HG03025 (cell line): ENCODE measurements around the gene PUS1.

Experiments used
- ATAC-seq: cut with Tn5 transposase; IDR thresholded peaks from one replicate; pipeline ENCODE4 v1.9.1; 2021; ENCODE audit warnings: mild to moderate bottlenecking, moderate library complexity; ENCODE audit not compliant: unreplicated experiment, low FRiP score

Gene PUS1

GRCh38 chr12:131902332-131903241, 26.5 kb upstream of the PUS1 start:
- no peak for ATAC-seq

GRCh38 chr12:131903270-131904255, 25.5 kb upstream of the PUS1 start:
- no peak for ATAC-seq

GRCh38 chr12:131904346-131904745, 24.7 kb upstream of the PUS1 start:
- no peak for ATAC-seq

- ATAC-seq = no peak
Observed at GRCh38 chr12:131905081-131905629, 23.9 kb upstream of the PUS1 start.

GRCh38 chr12:131905630-131906091, 23.4 kb upstream of the PUS1 start:
- no peak for ATAC-seq

GRCh38 chr12:131907379-131908091, 21.5 kb upstream of the PUS1 start:
- ATAC-seq = no peak

GRCh38 chr12:131908092-131909080, 20.7 kb upstream of the PUS1 start:
- ATAC-seq = no peak

- ATAC-seq = no peak
Observed at GRCh38 chr12:131909081-131909751, 19.9 kb upstream of the PUS1 start.

GRCh38 chr12:131909752-131910219, 19.3 kb upstream of the PUS1 start:
- ATAC-seq = no peak

- ATAC-seq = no peak
Observed at GRCh38 chr12:131910302-131911027, 18.6 kb upstream of the PUS1 start.

GRCh38 chr12:131911028-131911650, 17.9 kb upstream of the PUS1 start:
- no peak for ATAC-seq

- no peak for ATAC-seq
Observed at GRCh38 chr12:131911851-131912477, 17.1 kb upstream of the PUS1 start.

GRCh38 chr12:131912518-131913274, 16.4 kb upstream of the PUS1 start:
- ATAC-seq = no peak

- ATAC-seq = no peak
Observed at GRCh38 chr12:131913666-131914065, 15.4 kb upstream of the PUS1 start.

GRCh38 chr12:131914179-131914702, 14.8 kb upstream of the PUS1 start:
- ATAC-seq = no peak
